HepG2 (cell line): ENCODE data around the gene PRKAR1B. TPM values are rescaled to one million over a fixed set of nuclear protein-coding genes. Genes with fewer than 3 reads are reported as not detected.

Experiments
- ATAC-seq: fragments of 200-7000 bp; cut with Tn5 transposase; 3 replicates; pipeline ENCODE4 v1.9.1; 2020; ENCODE audit warnings: mild to moderate bottlenecking, moderate library complexity
- BruUV-seq: library from RNA; stranded (reverse); fragments of 400-500 nt; replicated peaks from 2 replicates; lab custom pipeline; 2021; lab: Mats Ljungman, UMichigan
- CTCF ChIA-PET: fragments of 300-600 bp; formaldehyde crosslinking; extraction: SDS; loops from one replicate; lab custom pipeline; 2021; ENCODE audit warnings: low total read pairs, inconsistent platforms, low intra/inter-chr PET ratio; lab: Yijun Ruan, JAX
- POLR2A ChIA-PET: fragments of 350-600 bp; sonication (Branson Sonifier 250); formaldehyde crosslinking; loops from one replicate; lab custom pipeline; 2020; ENCODE audit warnings: antibody characterized with exemption, inconsistent platforms; lab: Yijun Ruan, JAX
- DNase-seq: peaks from one replicate; pipeline ENCODE4 v3.0.0-alpha.2; 2015; ENCODE audit warnings: low spot score
- FAIRE-seq: peaks from 3 replicates; lab custom pipeline; 2011; peaks lifted over from hg19 to GRCh38; lab: Jason Lieb, UNC
- H2AFZ ChIP-seq: one replicate; pipeline ENCODE4 v1.6.1; 2011; ENCODE audit warnings: low read length, inconsistent platforms
- H3K27ac ChIP-seq: fragments of 300-600 bp; 3 replicates; pipeline ENCODE4 v1.8.0; 2011; ENCODE audit warnings: mixed run types, mild to moderate bottlenecking, mixed read lengths, low read length, inconsistent platforms; ENCODE audit not compliant: insufficient read depth; ENCODE audit errors: extremely low read length
- H3K27me3 ChIP-seq, 2 experiments: fragments of 200-600 bp in 1 of 2; 2 replicates in 1 of 2; 3 replicates in 1 of 2; pipeline versions ENCODE4 v1.6.0 to v1.8.0; 2011; ENCODE audit warnings: low read length in 2 of 2, mild to moderate bottlenecking in 2 of 2, moderate library complexity in 2 of 2, inconsistent platforms in 1 of 2; ENCODE audit not compliant: insufficient read depth in 2 of 2, control insufficient read depth in 1 of 2
- H3K36me3 ChIP-seq, 2 experiments: fragments of 200-600 bp in 1 of 2; replicated peaks in 1 of 2; 2 replicates in 1 of 2; 3 replicates in 1 of 2; pipeline versions ENCODE4 v1.5.1 to v1.8.0; 2011; ENCODE audit warnings: low read length in 2 of 2, inconsistent platforms in 1 of 2; ENCODE audit not compliant: insufficient read depth in 2 of 2, control insufficient read depth in 1 of 2
- H3K4me1 ChIP-seq: 2 replicates; pipeline ENCODE4 v1.5.1; 2012; ENCODE audit warnings: low read length, inconsistent platforms; ENCODE audit not compliant: insufficient read depth
- H3K4me2 ChIP-seq: 2 replicates; pipeline ENCODE4 v1.6.0; 2011; ENCODE audit warnings: low read depth, low read length, inconsistent platforms
- H3K4me3 ChIP-seq, 3 experiments: fragments of 200-600 bp in 1 of 3; sonication (generic), shearing (Covaris generic) in 1 of 3; replicated peaks in 1 of 3; 2 replicates each; pipeline ENCODE4 v1.5.1; 2011 to 2016; ENCODE audit warnings: low read length in 3 of 3, inconsistent platforms in 2 of 3, low read depth in 2 of 3, mild to moderate bottlenecking in 2 of 3, control low read depth in 1 of 3, mixed read lengths in 1 of 3; ENCODE audit not compliant: insufficient read depth in 1 of 3
- H3K79me2 ChIP-seq: one replicate; pipeline ENCODE4 v1.6.1; 2011; ENCODE audit warnings: low read length, inconsistent platforms; ENCODE audit not compliant: insufficient read depth
- H3K9ac ChIP-seq: 2 replicates; pipeline ENCODE4 v1.6.0; 2011; ENCODE audit warnings: mild to moderate bottlenecking, low read depth, low read length, inconsistent platforms; ENCODE audit not compliant: insufficient read depth
- H3K9me3 ChIP-seq: 2 replicates; pipeline ENCODE4 v1.5.1; 2012; ENCODE audit warnings: mild to moderate bottlenecking, low read length
- H4K20me1 ChIP-seq: 2 replicates; pipeline ENCODE4 v1.6.0; 2011; ENCODE audit warnings: inconsistent platforms, mild to moderate bottlenecking, low read length, moderate library complexity; ENCODE audit not compliant: insufficient read depth
- NKX3-1 ChIP-seq: sonication (generic); formaldehyde crosslinking; IDR thresholded peaks from 2 replicates; pipeline ENCODE4 v1.5.0; 2020; ENCODE audit warnings: missing genetic modification reagents
- PHF5A ChIP-seq: IDR thresholded peaks from one replicate; pipeline ENCODE4 v1.6.1; 2018; ENCODE audit warnings: low read depth, missing genetic modification reagents; ENCODE audit not compliant: unreplicated experiment
- REST ChIP-seq, 2 experiments: IDR thresholded peaks; 2 replicates each; pipeline ENCODE4 v1.6.1; 2011 to 2012; ENCODE audit warnings: low read length in 2 of 2, borderline replicate concordance in 1 of 2, low read depth in 1 of 2, mild to moderate bottlenecking in 1 of 2, moderate library complexity in 1 of 2
- SOX6 ChIP-seq, 2 experiments: fragments of 450-650 bp in 1 of 2; sonication (generic) in 1 of 2; formaldehyde crosslinking in 1 of 2; IDR thresholded peaks; 2 replicates each; pipeline versions ENCODE4 v1.4.0 to v1.6.1; 2017 to 2020; ENCODE audit warnings: antibody characterized with exemption in 1 of 2, mild to moderate bottlenecking in 1 of 2, missing genetic modification reagents in 1 of 2
- ZMYM3 ChIP-seq: sonication (generic); formaldehyde crosslinking; IDR thresholded peaks from 2 replicates; pipeline ENCODE4 v1.5.1; 2020; ENCODE audit warnings: mild to moderate bottlenecking, missing genetic modification reagents
- ZNF12 ChIP-seq: sonication (generic); formaldehyde crosslinking; IDR thresholded peaks from 2 replicates; pipeline ENCODE4 v1.5.0; 2020; ENCODE audit warnings: missing genetic modification reagents
- ZNF230 ChIP-seq: sonication (generic); formaldehyde crosslinking; IDR thresholded peaks from 2 replicates; pipeline ENCODE4 v1.4.0; 2020; ENCODE audit warnings: mild to moderate bottlenecking, missing genetic modification reagents
- ZNF256 ChIP-seq: sonication (generic); formaldehyde crosslinking; conservative IDR thresholded peaks from 2 replicates; pipeline ENCODE4 v1.4.0; 2020; ENCODE audit warnings: missing genetic modification reagents
- ZNF891 ChIP-seq: sonication (generic); formaldehyde crosslinking; IDR thresholded peaks from 2 replicates; pipeline ENCODE4 v1.5.0; 2020; ENCODE audit warnings: mild to moderate bottlenecking, missing genetic modification reagents
- WGBS: methylation state at CpG from one replicate; pipeline ENCODE4 v1.1.6; 2017; ENCODE audit warnings: low lambda C conversion rate; 5-methylcytosine and 5-hydroxymethylcytosine counted together
- in situ Hi-C: cut with HindIII; loops from 2 replicates; pipeline ENCODE4 v1.10.0; 2017; ENCODE audit warnings: low pct_unique_long_range_greater_than_20kb; ENCODE audit not compliant: extremely low pct_ligation_motif_present
- intact Hi-C: fragments of 100-400 bp; cut with micrococcal nuclease; formaldehyde crosslinking; loops from one replicate; pipeline ENCODE4 v1.10.0; 2022; ENCODE audit not compliant: unreplicated experiment
- polyA plus RNA-seq, 8 experiments: library from polyadenylated mRNA; depleted of rRNA in 3 of 8; stranded (reverse) in 7 of 8; unstranded in 1 of 8; fragments of >200 nt; fragmentation: Illumina TruSeq in 4 of 8; extraction: Trizol in 4 of 8; gene quantifications; 2 replicates each; pipeline versions ENCODE4 v1.2.1 to v1.2.3, GENCODE V29; 2011 to 2016; ENCODE audit warnings: low read depth in 4 of 8, missing spikeins in 1 of 8, mixed read lengths in 1 of 8; ENCODE audit not compliant: insufficient read depth in 1 of 8
- total RNA-seq, 5 experiments: library from RNA; depleted of rRNA; stranded (reverse); fragments of >200 nt; fragmentation: Illumina TruSeq; extraction: Trizol; gene quantifications; 2 replicates each; pipeline ENCODE4 v1.2.3, GENCODE V29; 2016; ENCODE audit warnings: low read depth in 1 of 5

The PRKAR1B gene
- total and polyA plus RNA-seq, 2 of the 13 experiments (the other 11 are each of a cell fraction or from before 2014, with no cell fraction given): 7.9 to 28.2 TPM

GRCh38 chr7:703049-703448 lies 24.0 kb downstream of the PRKAR1B start:
- Histone ChIP-seq H3K4me2 (no peak overlapping the region), H3K27ac (no peak overlapping the region), H3K4me3 (no peak overlapping the region), H2AFZ (no peak overlapping the region), H3K79me2 (no peaks in the 10 kb centered on the region), H3K9ac (no peak overlapping the region), H4K20me1 (no peaks in the 10 kb centered on the region), H3K36me3 (peaks cover 3 to 28% of the 10 kb centered on the region in 2 experiments; a peak in 3 of 5 replicates), H3K27me3 (no peaks in the 10 kb centered on the region), H3K4me1 (no peaks in the 10 kb centered on the region), H3K9me3 (peaks cover 8% of the 10 kb centered on the region; the same call in 1 of the 2 replicates)
- no peak for TF ChIP-seq ZNF230
- no peak for TF ChIP-seq ZNF12 (CRISPR knock-in tag)
- no peak for TF ChIP-seq ZNF891 (CRISPR knock-in tag)
- TF ChIP-seq ZMYM3 (CRISPR knock-in tag): no peak
- TF ChIP-seq REST (IDR thresholded peaks at IDR 0.05; ENCODE audit: borderline replicate concordance in 1 of 2, low read depth in 1 of 2, low read length in 2 of 2): no peak
- no peak for TF ChIP-seq PHF5A (CRISPR knock-in tag)
- no peak for TF ChIP-seq ZNF256 (CRISPR knock-in tag)
- TF ChIP-seq SOX6 (IDR thresholded peaks at IDR 0.05): no peak
- no peak for TF ChIP-seq SOX6 (CRISPR knock-in tag; IDR thresholded peaks at IDR 0.05)
- no peak for TF ChIP-seq NKX3-1 (CRISPR knock-in tag)
- intact Hi-C loops (no loop called here), in situ Hi-C loops (no loop called here)
- ChIA-PET POLR2A (no interaction called here), CTCF (no interaction called here)
- FAIRE-seq (no peak), DNase-seq (no peak), ATAC-seq (no peak)
- WGBS: 97% methylated on average over 3 of the region's 3 CpGs
- BruUV-seq: no TSS peak
